GM19351 (cell line): Measurements from ENCODE around the gene MSH4.
"Not testable (repeated sequence)": the region's sequence is repeated elsewhere in the genome, so short reads cannot be mapped to it uniquely, and the experiment has no call there.

Source experiments
- ATAC-seq: cut with Tn5 transposase; IDR thresholded peaks from one replicate; pipeline ENCODE4 v1.9.1; 2021; ENCODE audit warnings: mild to moderate bottlenecking, moderate library complexity; ENCODE audit not compliant: unreplicated experiment

Gene MSH4

GRCh38 chr1:75795703-75796193 is 934 bp upstream of the MSH4 start:
- ATAC-seq: peak; percentile 6

- peak; percentile 25 for ATAC-seq
Measured at GRCh38 chr1:75797273-75797588, 549 bp downstream of the MSH4 start.

- ATAC-seq: no peak
Measured at GRCh38 chr1:75797606-75798216, 1.0 kb downstream of the MSH4 start.

GRCh38 chr1:75801480-75801879 is 4.8 kb downstream of the MSH4 start:
- ATAC-seq: not testable (repeated sequence)

- ATAC-seq: no peak
Measured at GRCh38 chr1:75808921-75809320, 12.2 kb downstream of the MSH4 start.

GRCh38 chr1:75810113-75810512 is 13.4 kb downstream of the MSH4 start:
- not testable (repeated sequence) for ATAC-seq

GRCh38 chr1:75811211-75811981 is 14.7 kb downstream of the MSH4 start:
- no peak for ATAC-seq

- ATAC-seq: no peak
Measured at GRCh38 chr1:75812065-75812464, 15.4 kb downstream of the MSH4 start.

GRCh38 chr1:75823596-75823995 is 26.9 kb downstream of the MSH4 start:
- ATAC-seq: not testable (repeated sequence)

- ATAC-seq: no peak
Measured at GRCh38 chr1:75836528-75837100, 39.9 kb downstream of the MSH4 start.

GRCh38 chr1:75838079-75838478 is 41.4 kb downstream of the MSH4 start:
- ATAC-seq: no peak

- ATAC-seq: no peak
Measured at GRCh38 chr1:75841421-75841820, 44.7 kb downstream of the MSH4 start.

GRCh38 chr1:75845576-75845975 is 48.9 kb downstream of the MSH4 start:
- ATAC-seq: no peak

GRCh38 chr1:75855010-75855409 is 58.3 kb downstream of the MSH4 start:
- ATAC-seq: no peak

GRCh38 chr1:75855734-75856133 is 59.1 kb downstream of the MSH4 start:
- no peak for ATAC-seq

GRCh38 chr1:75861831-75862230 is 65.1 kb downstream of the MSH4 start:
- no peak for ATAC-seq

GRCh38 chr1:75870951-75871350 is 74.3 kb downstream of the MSH4 start:
- ATAC-seq: no peak

- ATAC-seq: no peak
Measured at GRCh38 chr1:75879985-75880384, 83.3 kb downstream of the MSH4 start.

- ATAC-seq: no peak
Measured at GRCh38 chr1:75884437-75884836, 87.8 kb downstream of the MSH4 start.

GRCh38 chr1:75901371-75901770 is 104.7 kb downstream of the MSH4 start:
- ATAC-seq: no peak

- ATAC-seq: peak; percentile 92
Measured at GRCh38 chr1:75908717-75909152, 112.1 kb downstream of the MSH4 start.

GRCh38 chr1:75916834-75917233 is 120.2 kb downstream of the MSH4 start:
- no peak for ATAC-seq
